ENCODE data around the gene PIH1D1.

DNA sequence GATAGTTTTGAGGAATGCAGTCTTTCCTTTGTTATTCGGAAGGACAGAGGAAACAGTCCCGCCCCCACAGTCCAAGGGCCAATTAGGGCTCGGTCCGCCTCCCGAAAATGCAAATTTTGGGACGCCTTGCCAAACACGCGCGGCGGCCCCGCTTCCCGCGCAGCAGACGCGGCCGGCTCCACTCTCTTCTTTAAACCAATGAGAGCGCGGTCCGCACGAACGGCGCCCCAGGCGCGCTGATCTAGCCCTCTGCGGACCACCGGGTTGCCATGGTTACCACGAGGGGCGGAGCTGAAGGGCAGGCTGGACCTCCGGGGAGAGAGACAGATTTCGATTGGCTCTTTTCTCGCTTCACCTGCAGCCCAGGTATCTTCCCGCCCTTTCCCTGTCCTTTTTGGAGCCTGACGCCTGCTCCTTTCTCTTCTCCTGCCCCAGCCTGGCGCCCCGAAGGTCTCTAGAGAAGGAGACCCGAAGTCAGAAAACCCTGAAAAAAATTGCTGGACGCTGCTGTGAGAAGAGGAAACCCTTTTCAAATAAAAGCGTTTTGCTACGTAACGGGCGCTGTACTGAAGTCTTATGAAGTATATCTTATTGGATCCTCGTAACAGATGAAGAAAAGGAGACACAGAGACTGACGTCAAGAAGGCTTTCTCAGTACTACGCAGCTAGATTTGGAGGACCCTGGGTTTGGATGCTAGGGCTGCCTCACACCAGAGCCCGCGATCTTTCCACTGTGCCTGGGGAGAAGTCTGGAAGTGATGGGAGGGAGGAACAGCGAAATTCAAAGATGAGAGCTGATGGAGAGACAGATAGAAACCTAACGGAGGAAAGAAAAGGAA, 30.4 kb downstream of the PIH1D1 start:
- TF ChIP-seq, protein P1, sequence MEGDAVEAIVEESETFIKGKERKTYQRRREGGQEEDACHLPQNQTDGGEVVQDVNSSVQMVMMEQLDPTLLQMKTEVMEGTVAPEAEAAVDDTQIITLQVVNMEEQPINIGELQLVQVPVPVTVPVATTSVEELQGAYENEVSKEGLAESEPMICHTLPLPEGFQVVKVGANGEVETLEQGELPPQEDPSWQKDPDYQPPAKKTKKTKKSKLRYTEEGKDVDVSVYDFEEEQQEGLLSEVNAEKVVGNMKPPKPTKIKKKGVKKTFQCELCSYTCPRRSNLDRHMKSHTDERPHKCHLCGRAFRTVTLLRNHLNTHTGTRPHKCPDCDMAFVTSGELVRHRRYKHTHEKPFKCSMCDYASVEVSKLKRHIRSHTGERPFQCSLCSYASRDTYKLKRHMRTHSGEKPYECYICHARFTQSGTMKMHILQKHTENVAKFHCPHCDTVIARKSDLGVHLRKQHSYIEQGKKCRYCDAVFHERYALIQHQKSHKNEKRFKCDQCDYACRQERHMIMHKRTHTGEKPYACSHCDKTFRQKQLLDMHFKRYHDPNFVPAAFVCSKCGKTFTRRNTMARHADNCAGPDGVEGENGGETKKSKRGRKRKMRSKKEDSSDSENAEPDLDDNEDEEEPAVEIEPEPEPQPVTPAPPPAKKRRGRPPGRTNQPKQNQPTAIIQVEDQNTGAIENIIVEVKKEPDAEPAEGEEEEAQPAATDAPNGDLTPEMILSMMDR (conservative IDR thresholded peaks at IDR 0.05; ENCODE audit: low read depth, low read length) = no peak
- TF ChIP-seq EZH2 (IDR thresholded peaks at IDR 0.05; ENCODE audit: borderline replicate concordance, low read depth, low read length, poor library complexity, severe bottlenecking) = peak; percentile 87
